Kidney epithelial cell (primary cell): ENCODE measurements around the gene DESI1. TPM values are rescaled to one million over a fixed set of nuclear protein-coding genes. Genes with fewer than 3 reads are reported as not detected.

ENCODE experiments used
- DNase-seq: peaks from one replicate; pipeline ENCODE4 v3.0.0-alpha.2; 2010; ENCODE audit warnings: low read depth
- H3K27me3 ChIP-seq: 2 replicates; pipeline ENCODE4 v1.6.0; 2011; ENCODE audit warnings: low read length; ENCODE audit not compliant: control insufficient read depth, insufficient read depth
- H3K36me3 ChIP-seq: 2 replicates; pipeline ENCODE4 v1.5.1; 2011; ENCODE audit warnings: low read length; ENCODE audit not compliant: control insufficient read depth, insufficient read depth
- H3K4me3 ChIP-seq: 2 replicates; pipeline ENCODE4 v1.5.1; 2011; ENCODE audit warnings: low read depth, mild to moderate bottlenecking, control low read depth, low read length
- CTCF ChIP-seq: IDR thresholded peaks from 2 replicates; pipeline ENCODE4 v1.5.1; 2011; ENCODE audit warnings: mild to moderate bottlenecking, moderate library complexity, low read length, control low read depth, inconsistent platforms; ENCODE audit not compliant: insufficient read depth, poor library complexity, severe bottlenecking
- total RNA-seq: library from RNA; depleted of rRNA; stranded (reverse); fragments of >200 nt; gene quantifications from 2 replicates; pipeline ENCODE4 v1.2.3, GENCODE V29; 2015

Gene DESI1
- total RNA-seq, 1 donor from 2014 or later: 31.2 TPM

GRCh38 chr22:41661088-41661487 lies 40.2 kb upstream of the DESI1 start:
- no peak for DNase-seq
- TF ChIP-seq CTCF: no peak
- Histone ChIP-seq H3K4me3 (no peak overlapping the region), H3K36me3 (peaks cover 2% of the 10 kb centered on the region), H3K27me3 (no peaks in the 10 kb centered on the region)

GRCh38 chr22:41660416-41660815 lies 39.6 kb upstream of the DESI1 start:
- Histone ChIP-seq H3K27me3 (no peaks in the 10 kb centered on the region), H3K4me3 (no peak overlapping the region), H3K36me3 (peaks cover 2% of the 10 kb centered on the region)
- DNase-seq: no peak
- no peak for TF ChIP-seq CTCF

GRCh38 chr22:41659941-41660340 lies 39.1 kb upstream of the DESI1 start:
- no peak for DNase-seq
- Histone ChIP-seq H3K4me3 (no peak overlapping the region), H3K36me3 (peaks cover 1% of the 10 kb centered on the region), H3K27me3 (no peaks in the 10 kb centered on the region)
- TF ChIP-seq CTCF: no peak

GRCh38 chr22:41658869-41659268 lies 38.0 kb upstream of the DESI1 start:
- H3K36me3 ChIP-seq: peaks cover 5% of the 10 kb centered on the region
- no peak overlapping the region for H3K4me3 ChIP-seq
- no peaks in the 10 kb centered on the region for H3K27me3 ChIP-seq
- no peak for DNase-seq
- no peak for TF ChIP-seq CTCF

- Histone ChIP-seq H3K36me3 (peaks cover 5% of the 10 kb centered on the region), H3K4me3 (no peak overlapping the region), H3K27me3 (no peaks in the 10 kb centered on the region)
- no peak for TF ChIP-seq CTCF
- no peak for DNase-seq
These were observed 36.9 kb upstream of the DESI1 start for GRCh38 chr22:41657709-41658108.

GRCh38 chr22:41656556-41656955 lies 35.7 kb upstream of the DESI1 start:
- Histone ChIP-seq H3K36me3 (peaks cover 8% of the 10 kb centered on the region), H3K27me3 (no peaks in the 10 kb centered on the region), H3K4me3 (no peak overlapping the region)
- no peak for DNase-seq
- TF ChIP-seq CTCF: no peak
